HCT116 (cell line): ENCODE data around the gene KCNJ4. TPM values are rescaled to one million over a fixed set of nuclear protein-coding genes. Genes with fewer than 3 reads are reported as not detected.

Experiments
- ATAC-seq: fragments of 200-7000 bp; cut with Tn5 transposase; 2 replicates; pipeline ENCODE4 v1.9.1; 2020; ENCODE audit warnings: mild to moderate bottlenecking, moderate library complexity
- BruUV-seq: library from RNA; stranded (reverse); fragments of 400-500 nt; replicated peaks from 2 replicates; lab custom pipeline; 2021; lab: Mats Ljungman, UMichigan
- CTCF ChIA-PET: fragments of 300-600 bp; sonication (Branson Sonifier 250); formaldehyde crosslinking; loops from one replicate; lab custom pipeline; 2021; ENCODE audit warnings: antibody characterized with exemption; lab: Charles Lee
- POLR2A ChIA-PET: fragments of 300-600, 350-600 bp; sonication (Branson Sonifier 250); formaldehyde crosslinking; loops from one replicate; lab custom pipeline; 2021; ENCODE audit warnings: antibody characterized with exemption; lab: Charles Lee
- RAD21 ChIA-PET, 2 experiments: fragments of 300-600 bp; sonication (Branson Sonifier 250); formaldehyde crosslinking; loops; one replicate each; lab custom pipeline; 2023; ENCODE audit warnings: low total read pairs in 2 of 2; ENCODE audit not compliant: uncharacterized antibody in 2 of 2, unreplicated experiment in 2 of 2, low non-redundant PET in 1 of 2; lab: Charles Lee
- DNase-seq: peaks from one replicate; pipeline ENCODE4 v3.0.0-alpha.2; 2010; ENCODE audit warnings: low read depth, low spot score
- H2AFZ ChIP-seq: fragments of 200-600 bp; shearing (Covaris generic), sonication (generic); 2 replicates; pipeline ENCODE4 v1.6.1; 2017; ENCODE audit warnings: low read depth, mixed run types, mixed read lengths, antibody characterized with exemption, low read length; ENCODE audit not compliant: poor library complexity, severe bottlenecking
- H3K27ac ChIP-seq: 2 replicates; pipeline ENCODE4 v1.5.1; 2012; ENCODE audit warnings: low read depth, low read length
- H3K27me3 ChIP-seq: fragments of 200-600 bp; sonication (generic); 2 replicates; pipeline ENCODE4 v1.6.1; 2016; ENCODE audit warnings: mixed run types, low read length, mixed read lengths; ENCODE audit not compliant: insufficient read depth
- H3K36me3 ChIP-seq, 2 experiments: fragments of 200-500 bp in 1 of 2; fragments of 200-600 bp in 1 of 2; sonication (Bioruptor generic) in 1 of 2; sonication (generic) in 1 of 2; 2 replicates each; pipeline versions ENCODE4 v1.5.1 to v1.6.1; 2014 to 2016; ENCODE audit warnings: low read length in 2 of 2, inconsistent platforms in 1 of 2, mixed read lengths in 1 of 2, mixed run types in 1 of 2; ENCODE audit not compliant: insufficient read depth in 2 of 2, control insufficient read depth in 1 of 2
- H3K4me1 ChIP-seq, 2 experiments: fragments of 200-600 bp in 1 of 2; sonication (generic) in 1 of 2; 2 replicates each; pipeline versions ENCODE4 v1.5.1 to v1.6.1; 2012 to 2017; ENCODE audit warnings: low read length in 2 of 2, inconsistent platforms in 1 of 2, mild to moderate bottlenecking in 1 of 2, mixed read lengths in 1 of 2, mixed run types in 1 of 2, moderate library complexity in 1 of 2; ENCODE audit not compliant: insufficient read depth in 2 of 2, control insufficient read depth in 1 of 2
- H3K4me2 ChIP-seq: fragments of 200-600 bp; sonication (generic); 2 replicates; pipeline ENCODE4 v1.6.1; 2017; ENCODE audit warnings: mixed run types, low read length, mixed read lengths
- H3K4me3 ChIP-seq, 2 experiments: fragments of 200-600 bp in 1 of 2; sonication (generic) in 1 of 2; replicated peaks in 1 of 2; 2 replicates each; pipeline ENCODE4 v1.5.1; 2011 to 2016; ENCODE audit warnings: low read length in 2 of 2, control low read depth in 1 of 2, low read depth in 1 of 2, mild to moderate bottlenecking in 1 of 2, mixed read lengths in 1 of 2, mixed run types in 1 of 2
- H3K79me2 ChIP-seq: fragments of 200-600 bp; sonication (generic); 2 replicates; pipeline ENCODE4 v1.6.1; 2017; ENCODE audit warnings: mild to moderate bottlenecking, mixed run types, low read length, moderate library complexity, mixed read lengths; ENCODE audit not compliant: insufficient read depth
- H3K9ac ChIP-seq: fragments of 200-600 bp; sonication (generic); 2 replicates; pipeline ENCODE4 v1.6.1; 2016; ENCODE audit warnings: low read length, mixed read lengths
- H3K9me2 ChIP-seq: fragments of 200-600 bp; sonication (generic), shearing (Covaris generic); 2 replicates; pipeline ENCODE4 v1.6.1; 2017; ENCODE audit warnings: mixed run types, mild to moderate bottlenecking, moderate library complexity; ENCODE audit not compliant: insufficient read depth
- H3K9me3 ChIP-seq, 2 experiments: fragments of 200-500 bp in 1 of 2; fragments of 200-600 bp in 1 of 2; sonication (Bioruptor generic) in 1 of 2; sonication (generic) in 1 of 2; 2 replicates each; pipeline ENCODE4 v1.6.1; 2014 to 2017; ENCODE audit warnings: low read length in 2 of 2, mixed read lengths in 2 of 2, inconsistent platforms in 1 of 2, low read depth in 1 of 2, mild to moderate bottlenecking in 1 of 2, mixed run types in 1 of 2, moderate library complexity in 1 of 2; ENCODE audit not compliant: control insufficient read depth in 1 of 2, insufficient read depth in 1 of 2
- H4K20me1 ChIP-seq: fragments of 200-600 bp; sonication (generic), shearing (Covaris generic); 2 replicates; pipeline ENCODE4 v1.6.1; 2017; ENCODE audit warnings: mixed run types, mild to moderate bottlenecking, moderate library complexity; ENCODE audit not compliant: insufficient read depth
- CBX3 ChIP-seq: IDR thresholded peaks from 2 replicates; pipeline ENCODE4 v1.6.1; 2012; ENCODE audit warnings: low read depth
- CEBPB ChIP-seq: IDR thresholded peaks from 2 replicates; pipeline ENCODE4 v1.6.1; 2012; ENCODE audit warnings: low read depth
- EGR1 ChIP-seq: IDR thresholded peaks from 2 replicates; pipeline ENCODE4 v1.6.1; 2012; ENCODE audit warnings: low read depth
- ELF1 ChIP-seq: IDR thresholded peaks from 2 replicates; pipeline ENCODE4 v1.6.1; 2012; ENCODE audit warnings: low read depth, borderline replicate concordance
- EZH2 ChIP-seq: fragments of 200-600 bp; sonication (generic); IDR thresholded peaks from 2 replicates; pipeline ENCODE4 v1.6.1; 2017; ENCODE audit warnings: antibody characterized with exemption, mixed run types
- EZH2phosphoT487 ChIP-seq: fragments of 200-600 bp; IDR thresholded peaks from 2 replicates; pipeline ENCODE4 v1.6.1; 2018; ENCODE audit warnings: antibody characterized with exemption, borderline replicate concordance
- FOSL1 ChIP-seq: IDR thresholded peaks from 2 replicates; pipeline ENCODE4 v1.6.1; 2012; ENCODE audit warnings: low read depth
- JUND ChIP-seq: IDR thresholded peaks from 2 replicates; pipeline ENCODE4 v1.6.1; 2012
- POLR2A ChIP-seq: IDR thresholded peaks from 2 replicates; pipeline ENCODE4 v1.7.0; 2011; ENCODE audit warnings: borderline replicate concordance; ENCODE audit not compliant: insufficient read depth, insufficient read length; ENCODE audit errors: extremely low read depth
- POLR2AphosphoS5 ChIP-seq: IDR thresholded peaks from 2 replicates; pipeline ENCODE4 v1.6.1; 2011; ENCODE audit warnings: mild to moderate bottlenecking, low read depth, low read length, moderate library complexity
- RAD21 ChIP-seq: IDR thresholded peaks from 2 replicates; pipeline ENCODE4 v1.6.1; 2012; ENCODE audit warnings: low read depth, mild to moderate bottlenecking
- SP1 ChIP-seq: IDR thresholded peaks from 2 replicates; pipeline ENCODE4 v1.6.1; 2012; ENCODE audit warnings: low read depth
- SRF ChIP-seq: IDR thresholded peaks from 2 replicates; pipeline ENCODE4 v1.6.1; 2012; ENCODE audit warnings: low read depth
- TCF7L2 ChIP-seq: IDR thresholded peaks from 2 replicates; pipeline ENCODE4 v1.7.0; 2011; ENCODE audit warnings: borderline replicate concordance, inconsistent platforms; ENCODE audit not compliant: insufficient read depth, insufficient read length; ENCODE audit errors: extremely low read depth
- YY1 ChIP-seq: IDR thresholded peaks from 2 replicates; pipeline ENCODE4 v1.6.1; 2011; ENCODE audit warnings: low read length, low read depth, moderate library complexity, mild to moderate bottlenecking; ENCODE audit not compliant: insufficient replicate concordance; ENCODE audit errors: extremely low read depth
- ZFX ChIP-seq: fragments of 450-650 bp; IDR thresholded peaks from 2 replicates; pipeline ENCODE4 v1.6.1; 2017
- intact Hi-C: fragments of 100-400 bp; cut with micrococcal nuclease; formaldehyde crosslinking; loops from 2 replicates; pipeline ENCODE4 v1.10.0; 2022
- total RNA-seq: library from RNA; stranded (reverse); gene quantifications from one replicate; pipeline ENCODE4 v1.2.1, GENCODE V29; 2021; ENCODE audit not compliant: unreplicated experiment
- TF ChIP-seq, protein P1 (sequence below), 3 experiments: fragments of 200-600 bp in 1 of 3; sonication (generic) in 1 of 3; IDR thresholded peaks in 2 of 3; conservative IDR thresholded peaks in 1 of 3; 2 replicates each; pipeline ENCODE4 v1.5.1; 2012 to 2017; ENCODE audit warnings: low read depth in 2 of 3, low read length in 2 of 3, antibody characterized with exemption in 1 of 3, borderline replicate concordance in 1 of 3, control low read depth in 1 of 3, mild to moderate bottlenecking in 1 of 3, mixed read lengths in 1 of 3, mixed run types in 1 of 3, moderate library complexity in 1 of 3; ENCODE audit not compliant: insufficient read depth in 1 of 3
- TF ChIP-seq, protein P2 (sequence below): IDR thresholded peaks from 2 replicates; pipeline ENCODE4 v1.6.1; 2011; ENCODE audit warnings: mild to moderate bottlenecking, low read length, moderate library complexity; ENCODE audit not compliant: insufficient replicate concordance; ENCODE audit errors: extremely low read depth
- TF ChIP-seq, protein P3 (sequence below): IDR thresholded peaks from 2 replicates; pipeline ENCODE4 v1.6.1; 2012

KCNJ4 gene
- total RNA-seq, 1 experiment from 2014 or later: not detected

DNA sequence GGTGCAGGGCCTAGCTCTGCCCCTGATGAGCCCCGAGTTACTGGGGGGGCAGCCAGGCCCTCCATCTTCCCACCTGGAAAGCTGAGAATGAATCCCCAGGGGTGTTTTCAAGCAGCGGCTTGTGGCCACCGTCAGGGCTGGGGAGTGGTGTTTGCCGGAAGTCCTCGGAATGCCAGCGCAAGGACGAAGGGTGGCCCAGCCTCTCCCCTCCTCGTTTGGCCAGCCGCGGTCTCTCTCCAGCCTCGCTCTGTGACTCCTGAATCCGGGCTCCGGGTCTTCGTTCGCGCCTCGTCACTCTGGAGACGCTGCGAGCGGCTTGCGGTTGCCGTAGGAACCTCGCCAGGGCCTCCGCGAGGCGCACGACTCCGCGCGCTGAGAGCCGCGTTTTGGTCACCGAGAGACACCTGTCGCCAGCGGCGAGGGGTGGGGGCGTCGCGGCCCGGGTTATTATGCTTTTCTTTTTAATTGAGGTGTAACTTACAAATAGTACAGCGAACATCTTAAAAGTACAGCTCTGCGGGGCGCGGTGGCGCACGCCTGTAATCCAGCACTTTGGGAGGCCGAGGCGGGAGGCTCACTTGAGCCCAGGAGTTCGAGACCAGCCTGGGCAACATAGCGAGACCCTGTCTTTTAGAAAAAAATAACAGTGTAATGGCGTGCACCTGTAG, 6.5 kb upstream of the KCNJ4 start (continued):
- TF ChIP-seq, protein P1, sequence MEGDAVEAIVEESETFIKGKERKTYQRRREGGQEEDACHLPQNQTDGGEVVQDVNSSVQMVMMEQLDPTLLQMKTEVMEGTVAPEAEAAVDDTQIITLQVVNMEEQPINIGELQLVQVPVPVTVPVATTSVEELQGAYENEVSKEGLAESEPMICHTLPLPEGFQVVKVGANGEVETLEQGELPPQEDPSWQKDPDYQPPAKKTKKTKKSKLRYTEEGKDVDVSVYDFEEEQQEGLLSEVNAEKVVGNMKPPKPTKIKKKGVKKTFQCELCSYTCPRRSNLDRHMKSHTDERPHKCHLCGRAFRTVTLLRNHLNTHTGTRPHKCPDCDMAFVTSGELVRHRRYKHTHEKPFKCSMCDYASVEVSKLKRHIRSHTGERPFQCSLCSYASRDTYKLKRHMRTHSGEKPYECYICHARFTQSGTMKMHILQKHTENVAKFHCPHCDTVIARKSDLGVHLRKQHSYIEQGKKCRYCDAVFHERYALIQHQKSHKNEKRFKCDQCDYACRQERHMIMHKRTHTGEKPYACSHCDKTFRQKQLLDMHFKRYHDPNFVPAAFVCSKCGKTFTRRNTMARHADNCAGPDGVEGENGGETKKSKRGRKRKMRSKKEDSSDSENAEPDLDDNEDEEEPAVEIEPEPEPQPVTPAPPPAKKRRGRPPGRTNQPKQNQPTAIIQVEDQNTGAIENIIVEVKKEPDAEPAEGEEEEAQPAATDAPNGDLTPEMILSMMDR (IDR thresholded peaks at IDR 0.05 in 2 of 3, conservative IDR thresholded peaks at IDR 0.05 in 1 of 3; ENCODE audit: borderline replicate concordance in 1 of 3, insufficient read depth in 1 of 3, low read depth in 2 of 3, low read length in 2 of 3): no peak
- TF ChIP-seq, all 23 proteins: peak for 7

DNA sequence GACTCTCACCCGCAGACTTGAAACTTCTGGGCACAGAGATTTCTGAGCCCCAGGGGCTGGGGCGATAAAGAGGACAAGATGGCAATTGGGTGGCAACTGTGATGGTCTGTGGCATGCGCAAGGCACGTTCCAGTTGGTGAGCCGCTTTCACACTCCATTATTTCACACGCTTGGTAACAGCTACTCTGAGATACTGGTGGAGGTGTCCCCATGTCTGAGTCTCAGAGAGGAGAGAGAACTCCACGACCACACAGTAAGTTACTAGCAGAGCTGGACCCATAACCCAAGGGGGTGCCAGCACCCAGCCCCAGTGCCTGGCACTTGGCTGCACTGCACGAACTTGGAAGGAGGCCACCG, 6.0 kb upstream of the KCNJ4 start:
- Histone ChIP-seq H2AFZ (peak overlapping the region; percentile 52), H4K20me1 (no peaks in the 10 kb centered on the region), H3K36me3 (no peaks in the 10 kb centered on the region), H3K9me3 (no peaks in the 10 kb centered on the region), H3K79me2 (no peaks in the 10 kb centered on the region), H3K27ac (no peak overlapping the region; the same call in 1 of the 2 replicates), H3K4me2 (peak overlapping the region; percentile 77), H3K27me3 (no peaks in the 10 kb centered on the region), H3K4me3 (peak overlapping the region; percentile 30 to 52), H3K9ac (peak overlapping the region; percentile 48), H3K4me1 (peaks cover 24 to 44% of the 10 kb centered on the region in 2 experiments), H3K9me2 (no peaks in the 10 kb centered on the region)
- CTCF ChIA-PET: no interaction called here
- TF ChIP-seq EZH2: no peak
- no peak for TF ChIP-seq EGR1
- TF ChIP-seq, protein P2, sequence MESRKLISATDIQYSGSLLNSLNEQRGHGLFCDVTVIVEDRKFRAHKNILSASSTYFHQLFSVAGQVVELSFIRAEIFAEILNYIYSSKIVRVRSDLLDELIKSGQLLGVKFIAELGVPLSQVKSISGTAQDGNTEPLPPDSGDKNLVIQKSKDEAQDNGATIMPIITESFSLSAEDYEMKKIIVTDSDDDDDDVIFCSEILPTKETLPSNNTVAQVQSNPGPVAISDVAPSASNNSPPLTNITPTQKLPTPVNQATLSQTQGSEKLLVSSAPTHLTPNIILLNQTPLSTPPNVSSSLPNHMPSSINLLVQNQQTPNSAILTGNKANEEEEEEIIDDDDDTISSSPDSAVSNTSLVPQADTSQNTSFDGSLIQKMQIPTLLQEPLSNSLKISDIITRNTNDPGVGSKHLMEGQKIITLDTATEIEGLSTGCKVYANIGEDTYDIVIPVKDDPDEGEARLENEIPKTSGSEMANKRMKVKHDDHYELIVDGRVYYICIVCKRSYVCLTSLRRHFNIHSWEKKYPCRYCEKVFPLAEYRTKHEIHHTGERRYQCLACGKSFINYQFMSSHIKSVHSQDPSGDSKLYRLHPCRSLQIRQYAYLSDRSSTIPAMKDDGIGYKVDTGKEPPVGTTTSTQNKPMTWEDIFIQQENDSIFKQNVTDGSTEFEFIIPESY: no peak
- TF ChIP-seq POLR2A: no peak
- no peak for TF ChIP-seq ELF1
- TF ChIP-seq RAD21: no peak
- no peak for TF ChIP-seq SRF
- no peak for TF ChIP-seq EZH2phosphoT487
- TF ChIP-seq, protein P3, sequence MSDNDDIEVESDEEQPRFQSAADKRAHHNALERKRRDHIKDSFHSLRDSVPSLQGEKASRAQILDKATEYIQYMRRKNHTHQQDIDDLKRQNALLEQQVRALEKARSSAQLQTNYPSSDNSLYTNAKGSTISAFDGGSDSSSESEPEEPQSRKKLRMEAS: no peak
- no peak for TF ChIP-seq JUND
- TF ChIP-seq YY1: no peak
- no peak for TF ChIP-seq CBX3
- TF ChIP-seq CEBPB: no peak
- no peak for TF ChIP-seq TCF7L2
- TF ChIP-seq SP1: no peak
- no peak for TF ChIP-seq ZFX
- TF ChIP-seq, protein P1 (IDR thresholded peaks at IDR 0.05 in 2 of 3, conservative IDR thresholded peaks at IDR 0.05 in 1 of 3; ENCODE audit: borderline replicate concordance in 1 of 3, insufficient read depth in 1 of 3, low read depth in 2 of 3, low read length in 2 of 3): no peak
- TF ChIP-seq FOSL1: no peak
- no peak for TF ChIP-seq POLR2AphosphoS5
- POLR2A ChIA-PET: interaction anchor here (1.3 kb wide), 1 partner anchor 63 kb away, joined by 3 read pairs; no protein-coding TSS in a partner anchor
- ATAC-seq (no peak), DNase-seq (no peak)
- BruUV-seq: TSS peak; percentile 56
- intact Hi-C loops: no loop called here
- RAD21 ChIA-PET: no interaction called here
